BLaER1 (cell line): ENCODE measurements around the gene SLC8A1.

Source experiments
- H3K27ac ChIP-seq: shearing (Covaris generic); formaldehyde crosslinking; 2 replicates; pipeline ENCODE4 v1.8.1; 2022
- H3K27me3 ChIP-seq: shearing (Covaris generic); formaldehyde crosslinking; 2 replicates; pipeline ENCODE4 v1.8.1; 2022
- H3K36me3 ChIP-seq: shearing (Covaris generic); formaldehyde crosslinking; 2 replicates; pipeline ENCODE4 v1.8.1; 2022
- H3K4me1 ChIP-seq: shearing (Covaris generic); formaldehyde crosslinking; 2 replicates; pipeline ENCODE4 v1.8.1; 2022
- H3K4me2 ChIP-seq: shearing (Covaris generic); formaldehyde crosslinking; 2 replicates; pipeline ENCODE4 v1.8.1; 2022
- H3K4me3 ChIP-seq: shearing (Covaris generic); formaldehyde crosslinking; 2 replicates; pipeline ENCODE4 v1.8.1; 2022
- H3K9ac ChIP-seq: shearing (Covaris generic); formaldehyde crosslinking; 2 replicates; pipeline ENCODE4 v1.8.1; 2022
- H3K9me3 ChIP-seq: shearing (Covaris generic); formaldehyde crosslinking; 2 replicates; pipeline ENCODE4 v1.8.1; 2022
- H4K20me1 ChIP-seq: shearing (Covaris generic); formaldehyde crosslinking; 2 replicates; pipeline ENCODE4 v1.8.1; 2022
- Cebpa-rat ChIP-seq: shearing (Covaris generic); IDR thresholded peaks from 2 replicates; pipeline ENCODE4 v1.8.1; 2022

Gene SLC8A1

GRCh38 chr2:40115348-40115747 lies 336.5 kb downstream of the SLC8A1 start:
- no peaks in the 10 kb centered on the region for H3K9me3 ChIP-seq
- H3K4me3 ChIP-seq, result no peak overlapping the region
- no peak for TF ChIP-seq Cebpa-rat
- H3K27me3 ChIP-seq, result no peaks in the 10 kb centered on the region
- H3K4me2 ChIP-seq, result no peak overlapping the region
- H3K27ac ChIP-seq, result no peak overlapping the region
- H3K4me1 ChIP-seq, result peaks cover 33% of the 10 kb centered on the region
- H4K20me1 ChIP-seq, result no peaks in the 10 kb centered on the region
- no peak overlapping the region for H3K9ac ChIP-seq
- peaks cover 16% of the 10 kb centered on the region for H3K36me3 ChIP-seq

GRCh38 chr2:40113997-40114396 lies 337.9 kb downstream of the SLC8A1 start:
- Histone ChIP-seq H3K4me2 (peak overlapping the region; percentile 12; the same call in 1 of the 2 replicates), H3K4me3 (no peak overlapping the region)
- TF ChIP-seq Cebpa-rat, result no peak

GRCh38 chr2:40113272-40113968 lies 338.5 kb downstream of the SLC8A1 start:
- H3K27me3 ChIP-seq, result no peaks in the 10 kb centered on the region
- H3K9me3 ChIP-seq, result no peaks in the 10 kb centered on the region
- H3K9ac ChIP-seq, result no peak overlapping the region
- H3K36me3 ChIP-seq, result peaks cover 16% of the 10 kb centered on the region
- peak overlapping the region; percentile 12 for H3K4me2 ChIP-seq
- peaks cover 43% of the 10 kb centered on the region for H3K4me1 ChIP-seq
- no peak overlapping the region for H3K27ac ChIP-seq
- no peak for TF ChIP-seq Cebpa-rat
- no peak overlapping the region for H3K4me3 ChIP-seq
- H4K20me1 ChIP-seq, result no peaks in the 10 kb centered on the region

More at GRCh38 chr2:40113997-40114396, 337.9 kb downstream of the SLC8A1 start:
- no peaks in the 10 kb centered on the region for H3K27me3 ChIP-seq
- peaks cover 43% of the 10 kb centered on the region for H3K4me1 ChIP-seq
- no peaks in the 10 kb centered on the region for H4K20me1 ChIP-seq
- no peak overlapping the region for H3K9ac ChIP-seq
- no peaks in the 10 kb centered on the region for H3K9me3 ChIP-seq
- no peak overlapping the region for H3K27ac ChIP-seq
- peaks cover 16% of the 10 kb centered on the region for H3K36me3 ChIP-seq

- Histone ChIP-seq H3K9ac (no peak overlapping the region), H4K20me1 (no peaks in the 10 kb centered on the region), H3K27me3 (no peaks in the 10 kb centered on the region), H3K27ac (no peak overlapping the region), H3K4me3 (no peak overlapping the region), H3K9me3 (no peaks in the 10 kb centered on the region), H3K4me1 (peaks cover 57% of the 10 kb centered on the region), H3K4me2 (peak overlapping the region; percentile 43), H3K36me3 (peaks cover 3% of the 10 kb centered on the region; the same call in 1 of the 2 replicates)
- no peak for TF ChIP-seq Cebpa-rat
These were observed 342.5 kb downstream of the SLC8A1 start for GRCh38 chr2:40109381-40109780.

- Histone ChIP-seq H3K36me3 (no peaks in the 10 kb centered on the region), H3K27me3 (no peaks in the 10 kb centered on the region), H3K4me2 (no peak overlapping the region), H3K9ac (no peak overlapping the region), H3K4me3 (no peak overlapping the region), H3K27ac (no peak overlapping the region), H4K20me1 (no peaks in the 10 kb centered on the region), H3K4me1 (peaks cover 51% of the 10 kb centered on the region), H3K9me3 (no peaks in the 10 kb centered on the region)
- no peak for TF ChIP-seq Cebpa-rat
These were observed 343.0 kb downstream of the SLC8A1 start for GRCh38 chr2:40108851-40109250.

- TF ChIP-seq Cebpa-rat, result no peak
- Histone ChIP-seq H3K9me3 (no peaks in the 10 kb centered on the region), H3K27me3 (no peaks in the 10 kb centered on the region), H3K27ac (no peak overlapping the region), H4K20me1 (no peaks in the 10 kb centered on the region), H3K36me3 (no peaks in the 10 kb centered on the region), H3K4me2 (peak overlapping the region; percentile 62), H3K4me3 (no peak overlapping the region), H3K9ac (no peak overlapping the region), H3K4me1 (peaks cover 63% of the 10 kb centered on the region)
These were observed 345.8 kb downstream of the SLC8A1 start for GRCh38 chr2:40106061-40106460.

GRCh38 chr2:40105593-40105992 lies 346.3 kb downstream of the SLC8A1 start:
- Histone ChIP-seq H4K20me1 (no peaks in the 10 kb centered on the region), H3K27ac (no peak overlapping the region), H3K9ac (no peak overlapping the region), H3K4me3 (no peak overlapping the region; the same call in 1 of the 2 replicates), H3K4me2 (peak overlapping the region; percentile 62), H3K36me3 (no peaks in the 10 kb centered on the region), H3K9me3 (no peaks in the 10 kb centered on the region), H3K4me1 (peaks cover 64% of the 10 kb centered on the region), H3K27me3 (no peaks in the 10 kb centered on the region)
- TF ChIP-seq Cebpa-rat, result no peak

- no peaks in the 10 kb centered on the region for H3K9me3 ChIP-seq
- H3K27ac ChIP-seq, result no peak overlapping the region
- H4K20me1 ChIP-seq, result no peaks in the 10 kb centered on the region
- H3K36me3 ChIP-seq, result no peaks in the 10 kb centered on the region
- no peak for TF ChIP-seq Cebpa-rat
- no peak overlapping the region for H3K9ac ChIP-seq
- no peaks in the 10 kb centered on the region for H3K27me3 ChIP-seq
- no peak overlapping the region for H3K4me2 ChIP-seq
- no peak overlapping the region for H3K4me3 ChIP-seq
- peaks cover 64% of the 10 kb centered on the region for H3K4me1 ChIP-seq
These were observed 348.3 kb downstream of the SLC8A1 start for GRCh38 chr2:40103590-40103989.

GRCh38 chr2:40103163-40103562 lies 348.7 kb downstream of the SLC8A1 start:
- Histone ChIP-seq H3K4me1 (peaks cover 64% of the 10 kb centered on the region), H3K9ac (no peak overlapping the region), H3K4me3 (no peak overlapping the region), H3K9me3 (no peaks in the 10 kb centered on the region), H4K20me1 (no peaks in the 10 kb centered on the region), H3K4me2 (no peak overlapping the region; the same call in 1 of the 2 replicates), H3K27ac (no peak overlapping the region), H3K27me3 (no peaks in the 10 kb centered on the region), H3K36me3 (no peaks in the 10 kb centered on the region)
- TF ChIP-seq Cebpa-rat, result no peak

GRCh38 chr2:40102447-40102846 lies 349.4 kb downstream of the SLC8A1 start:
- no peaks in the 10 kb centered on the region for H4K20me1 ChIP-seq
- H3K9ac ChIP-seq, result no peak overlapping the region
- H3K4me2 ChIP-seq, result peak overlapping the region; percentile 67
- H3K36me3 ChIP-seq, result no peaks in the 10 kb centered on the region
- H3K9me3 ChIP-seq, result no peaks in the 10 kb centered on the region
- no peak for TF ChIP-seq Cebpa-rat
- H3K27me3 ChIP-seq, result no peaks in the 10 kb centered on the region
- no peak overlapping the region for H3K27ac ChIP-seq
- no peak overlapping the region for H3K4me3 ChIP-seq
- H3K4me1 ChIP-seq, result peaks cover 64% of the 10 kb centered on the region

- Histone ChIP-seq H3K9ac (peak overlapping the region; percentile 9; the same call in 1 of the 2 replicates), H3K27ac (peak overlapping the region; percentile 12; the same call in 1 of the 2 replicates), H4K20me1 (no peaks in the 10 kb centered on the region)
These were observed 350.7 kb downstream of the SLC8A1 start for GRCh38 chr2:40101131-40101575.

More at GRCh38 chr2:40101131-40101575, 350.7 kb downstream of the SLC8A1 start:
- Histone ChIP-seq H3K9me3 (no peaks in the 10 kb centered on the region), H3K36me3 (no peaks in the 10 kb centered on the region), H3K4me3 (no peak overlapping the region), H3K27me3 (no peaks in the 10 kb centered on the region), H3K4me2 (peak overlapping the region; percentile 67), H3K4me1 (peaks cover 53% of the 10 kb centered on the region)
- TF ChIP-seq Cebpa-rat, result no peak
